ENCODE measurements around the gene MCEMP1. TPM values are rescaled to one million over a fixed set of nuclear protein-coding genes. Genes with fewer than 3 reads are reported as not detected.
"Not testable (repeated sequence)": the region's sequence is repeated elsewhere in the genome, so short reads cannot be mapped to it uniquely, and the experiment has no call there.

MCEMP1 gene
- total RNA-seq, 1 donor from 2014 or later: 0.72 TPM

DNA sequence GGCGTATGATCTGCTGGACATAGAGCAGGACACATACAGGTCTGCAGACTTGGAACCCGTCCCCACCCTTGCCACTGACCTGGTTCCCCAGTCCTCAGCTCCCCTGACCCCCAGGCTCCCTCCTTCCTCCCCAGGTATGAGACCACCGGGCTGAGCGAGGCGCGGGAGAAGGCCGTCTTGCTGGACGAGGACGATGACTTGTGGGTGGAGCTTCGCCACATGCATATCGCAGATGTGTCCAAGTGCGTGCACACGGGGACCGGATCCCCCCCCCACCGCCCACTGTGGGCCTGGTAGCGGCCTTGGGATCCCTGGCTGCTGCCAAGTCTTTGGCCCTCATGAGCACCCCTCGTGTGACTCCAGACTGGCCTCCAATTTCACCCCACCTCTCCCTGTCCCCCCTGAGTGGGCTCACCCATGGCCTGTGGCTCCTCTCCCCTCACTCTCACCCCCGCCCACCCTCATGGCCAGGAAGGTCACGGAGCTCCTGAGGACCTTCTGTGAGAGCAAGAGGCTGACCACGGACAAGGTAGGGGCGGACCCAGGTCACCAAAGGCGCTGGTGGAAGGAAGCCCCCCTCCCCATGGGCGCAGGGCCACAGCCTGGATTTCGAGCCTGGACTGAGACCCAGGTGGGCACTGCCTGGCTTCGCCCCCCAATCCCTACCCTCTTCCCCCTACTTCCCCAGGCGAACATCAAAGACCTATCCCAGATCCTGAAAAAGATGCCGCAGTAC lies 34.4 kb upstream of the MCEMP1 start:
- DNase-seq (no peak), ATAC-seq (no peak)
- intact Hi-C loops (cut with micrococcal nuclease): no loop called here

DNA sequence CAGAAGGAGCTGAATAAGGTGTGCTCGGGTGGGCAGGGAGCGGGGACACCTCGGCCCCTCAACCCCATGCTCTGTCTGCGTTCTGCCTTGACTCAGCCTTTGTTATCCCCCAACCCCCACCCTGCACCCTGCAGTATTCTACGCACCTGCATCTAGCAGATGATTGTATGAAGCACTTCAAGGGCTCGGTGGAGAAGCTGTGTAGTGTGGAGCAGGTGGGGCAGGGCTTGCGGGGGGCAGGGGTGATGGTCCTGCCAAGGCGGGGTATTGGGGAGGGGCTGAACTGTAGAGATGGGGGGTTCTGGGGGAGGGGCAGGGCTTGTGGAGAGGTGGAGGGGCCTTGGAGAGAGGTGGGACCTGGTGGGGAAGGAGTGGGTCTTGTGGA lies 33.9 kb upstream of the MCEMP1 start:
- ATAC-seq (no peak), DNase-seq (no peak)
- intact Hi-C loops (cut with micrococcal nuclease): no loop called here

DNA sequence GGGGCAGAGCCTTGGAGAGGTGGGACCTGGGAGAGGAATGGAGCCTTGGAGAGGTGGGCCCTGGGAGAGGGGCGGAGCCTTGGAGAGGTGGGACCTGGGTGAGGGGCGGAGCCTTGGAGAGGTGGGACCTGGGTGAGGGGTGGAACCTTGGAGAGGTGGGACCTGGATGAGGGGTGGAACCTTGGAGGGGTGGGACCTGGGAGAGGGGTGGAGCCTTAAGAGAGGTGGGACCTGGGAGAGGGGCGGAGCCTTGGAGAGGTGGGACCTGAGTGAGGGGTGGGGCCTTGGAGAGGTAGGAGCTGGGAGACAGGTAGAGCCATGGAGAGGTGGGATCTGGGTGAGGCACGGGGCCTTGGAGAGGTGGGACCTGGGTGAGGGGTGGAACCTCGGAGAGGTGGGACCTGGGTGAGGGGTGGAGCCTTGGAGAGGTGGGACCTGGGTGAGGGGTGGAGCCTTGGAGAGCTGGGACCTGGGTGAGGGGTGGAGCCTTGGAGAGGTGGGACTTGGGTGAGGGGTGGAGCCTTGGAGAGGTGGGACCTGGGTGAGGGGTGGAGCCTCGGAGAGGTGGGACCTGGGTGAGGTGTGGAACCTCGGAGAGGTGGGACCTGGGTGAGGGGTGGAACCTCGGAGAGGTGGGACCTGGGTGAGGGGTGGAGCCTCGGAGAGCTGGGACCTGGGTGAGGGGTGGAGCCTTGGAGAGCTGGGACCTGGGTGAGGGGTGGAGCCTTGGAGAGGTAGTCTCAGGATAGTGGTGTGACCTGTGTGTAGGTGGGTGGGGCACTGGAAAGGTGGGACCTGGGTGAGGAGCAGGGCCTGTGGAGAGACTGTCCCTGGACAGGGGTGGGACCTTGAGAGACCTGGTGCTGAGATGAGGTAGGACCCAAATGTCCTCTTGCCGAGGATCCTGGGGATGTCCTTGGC lies 33.0 kb upstream of the MCEMP1 start:
- DNase-seq; ATAC-seq; intact Hi-C loops (cut with micrococcal nuclease): not testable (repeated sequence)

DNA sequence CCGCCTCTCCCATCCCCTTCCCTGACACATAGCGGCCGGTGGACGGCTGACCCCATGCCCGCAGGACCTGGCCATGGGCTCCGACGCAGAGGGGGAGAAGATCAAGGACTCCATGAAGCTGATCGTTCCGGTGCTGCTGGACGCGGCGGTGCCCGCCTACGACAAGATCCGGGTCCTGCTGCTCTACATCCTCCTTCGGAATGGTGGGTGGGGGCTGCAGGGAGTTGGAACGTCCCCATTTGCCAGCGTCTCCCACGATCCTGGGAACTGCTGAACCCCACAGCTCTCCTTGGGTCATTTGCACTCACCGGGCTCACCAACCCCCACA lies 32.4 kb upstream of the MCEMP1 start:
- ATAC-seq: no peak
- DNase-seq: no peak

DNA sequence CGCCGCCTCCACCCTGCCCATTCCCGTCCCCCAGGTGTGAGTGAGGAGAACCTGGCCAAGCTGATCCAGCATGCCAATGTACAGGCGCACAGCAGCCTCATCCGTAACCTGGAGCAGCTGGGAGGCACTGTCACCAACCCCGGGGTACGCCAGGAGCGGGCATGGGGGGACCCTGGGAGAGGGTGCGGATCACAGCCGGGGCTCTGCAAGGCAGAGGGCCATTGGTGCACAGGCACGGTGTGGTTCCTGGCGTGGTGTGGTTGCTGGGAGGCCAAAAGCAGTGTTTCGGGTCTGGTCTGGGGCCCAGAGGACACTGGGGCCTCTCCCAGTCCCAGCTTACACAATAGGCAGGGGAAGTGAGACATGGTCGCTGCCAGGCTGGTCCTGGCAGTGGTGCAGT lies 31.7 kb upstream of the MCEMP1 start:
- no peak for DNase-seq
- intact Hi-C loops (cut with micrococcal nuclease): no loop called here
- ATAC-seq: no peak

More for the DNA sequence above, 32.4 kb upstream of the MCEMP1 start:
- intact Hi-C loops (cut with micrococcal nuclease): no loop called here

DNA sequence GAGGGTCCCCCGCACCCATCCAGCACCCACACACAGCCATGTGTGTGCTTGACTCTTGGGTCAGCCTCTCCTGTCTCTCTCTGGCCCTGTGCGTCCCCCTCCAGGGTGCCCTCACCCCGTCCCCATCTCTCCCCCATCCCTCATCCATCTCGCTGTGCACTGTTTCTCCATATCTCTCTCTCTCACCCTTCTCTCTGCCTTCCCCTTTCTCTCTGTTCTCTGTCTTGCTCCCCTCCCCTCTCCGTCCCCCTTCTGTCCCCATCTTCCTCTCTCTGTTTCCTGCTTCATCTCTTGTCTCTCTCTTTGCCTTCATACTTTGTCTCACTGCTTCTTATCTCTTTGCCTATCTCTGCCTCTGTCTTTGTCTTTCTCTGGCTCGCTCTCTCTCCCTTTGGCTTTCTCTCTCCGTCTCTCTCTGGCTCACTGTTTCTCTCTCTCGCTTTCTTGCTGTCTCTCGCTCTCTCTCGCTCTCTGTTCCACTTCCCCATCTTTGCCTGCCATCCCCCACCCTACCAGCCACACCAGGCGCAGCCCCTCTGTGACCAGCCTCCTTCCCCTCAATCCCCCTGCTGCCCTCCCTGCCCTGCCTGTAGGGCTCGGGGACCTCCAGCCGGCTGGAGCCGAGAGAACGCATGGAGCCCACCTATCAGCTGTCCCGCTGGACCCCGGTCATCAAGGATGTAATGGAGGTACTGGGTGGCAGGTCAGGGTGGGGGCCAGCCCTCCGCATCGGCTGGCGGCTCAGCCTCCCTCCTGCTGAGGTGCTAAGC lies 31.0 kb upstream of the MCEMP1 start:
- intact Hi-C loops (cut with micrococcal nuclease): no loop called here
- no peak for DNase-seq
- ATAC-seq: no peak

DNA sequence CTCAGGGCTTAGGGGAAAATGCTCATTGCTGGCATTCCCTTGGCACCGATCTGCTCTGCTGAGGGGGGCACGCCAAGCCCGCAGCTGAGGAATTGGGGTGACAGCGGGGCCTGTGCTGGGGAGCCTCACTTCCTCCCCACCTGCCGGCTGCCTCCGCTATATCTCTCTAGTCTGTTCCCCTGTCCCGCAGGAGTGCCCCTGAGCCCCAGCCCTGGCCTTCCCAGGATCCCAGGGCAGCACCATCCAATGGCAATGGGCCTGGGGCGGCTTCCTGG lies 30.5 kb upstream of the MCEMP1 start:
- ATAC-seq (no peak), DNase-seq (no peak)
- intact Hi-C loops (cut with micrococcal nuclease): no loop called here

DNA sequence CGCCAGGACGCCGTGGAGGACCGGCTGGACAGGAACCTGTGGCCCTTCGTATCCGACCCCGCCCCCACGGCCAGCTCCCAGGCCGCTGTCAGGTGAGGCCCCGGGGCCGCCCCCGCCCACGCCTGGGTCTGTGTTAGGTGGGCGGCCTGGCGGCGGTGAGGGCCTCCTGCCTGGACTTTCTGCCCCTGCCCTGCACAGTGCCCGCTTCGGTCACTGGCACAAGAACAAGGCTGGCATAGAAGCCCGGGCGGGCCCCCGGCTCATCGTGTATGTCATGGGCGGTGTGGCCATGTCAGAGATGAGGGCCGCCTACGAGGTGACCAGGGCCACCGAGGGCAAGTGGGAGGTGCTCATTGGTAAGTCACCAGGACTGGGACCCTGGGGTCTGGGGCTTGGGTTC lies 29.7 kb upstream of the MCEMP1 start:
- DNase-seq (no peak), ATAC-seq (no peak)
- intact Hi-C loops (cut with micrococcal nuclease): no loop called here

DNA sequence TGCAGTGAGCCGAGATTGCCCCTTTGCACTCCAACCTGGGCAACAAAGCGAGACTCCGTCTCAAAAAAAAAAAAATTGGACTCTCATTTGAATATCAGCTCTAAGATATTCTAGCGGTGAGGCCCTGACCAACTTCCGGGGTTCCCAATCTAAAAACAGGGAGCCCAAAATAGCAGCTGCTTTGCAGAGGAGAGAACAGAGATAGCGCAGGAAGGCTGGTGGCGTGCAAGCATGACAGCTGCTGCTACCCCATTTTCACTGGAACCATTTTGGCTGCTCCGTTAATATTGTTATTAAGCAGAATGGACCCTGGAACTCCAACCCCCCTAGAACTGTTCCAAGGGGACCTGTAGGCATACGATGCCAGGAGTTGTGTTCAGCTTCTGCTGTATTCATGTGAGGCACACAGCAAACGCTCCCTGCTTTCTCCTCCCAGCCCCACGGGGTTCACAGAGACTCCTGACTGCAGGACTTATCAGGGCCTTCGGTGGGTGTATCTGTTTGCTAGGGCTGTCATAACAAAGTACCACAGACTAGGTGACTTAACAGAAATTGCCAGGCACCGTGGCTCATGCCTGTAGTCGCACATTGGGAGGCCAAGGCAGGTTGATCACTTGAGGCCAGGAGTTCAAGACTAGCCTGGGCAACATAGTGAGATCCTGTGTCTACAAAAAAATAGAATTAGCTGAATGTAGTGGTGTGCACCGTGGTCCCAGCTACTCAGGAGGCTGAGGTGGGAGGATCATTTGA lies 28.4 kb upstream of the MCEMP1 start:
- DNase-seq (no peak), ATAC-seq (peak; percentile 43)
- intact Hi-C loops (cut with micrococcal nuclease): no loop called here

DNA sequence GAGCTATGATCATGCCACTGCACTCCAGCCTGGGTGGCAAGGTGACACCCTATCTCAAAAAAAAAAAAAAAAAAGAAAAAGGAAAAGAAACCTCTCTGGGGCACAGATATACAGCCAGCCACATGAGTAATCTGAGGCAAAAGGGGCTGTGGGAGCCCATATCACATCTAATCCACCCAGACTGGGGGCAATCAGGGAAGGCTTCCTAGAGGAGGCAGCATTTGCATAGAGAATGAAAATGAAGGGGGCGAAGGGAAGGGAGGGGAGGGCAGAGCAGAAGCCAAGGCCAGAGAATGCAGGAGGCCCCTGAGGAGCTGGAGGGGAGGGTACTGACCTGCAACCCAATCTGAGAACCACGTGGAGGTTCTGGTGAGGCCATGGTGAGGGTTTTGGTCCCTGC lies 26.7 kb upstream of the MCEMP1 start:
- DNase-seq (no peak), ATAC-seq (no peak)
- intact Hi-C loops (cut with micrococcal nuclease): no loop called here

DNA sequence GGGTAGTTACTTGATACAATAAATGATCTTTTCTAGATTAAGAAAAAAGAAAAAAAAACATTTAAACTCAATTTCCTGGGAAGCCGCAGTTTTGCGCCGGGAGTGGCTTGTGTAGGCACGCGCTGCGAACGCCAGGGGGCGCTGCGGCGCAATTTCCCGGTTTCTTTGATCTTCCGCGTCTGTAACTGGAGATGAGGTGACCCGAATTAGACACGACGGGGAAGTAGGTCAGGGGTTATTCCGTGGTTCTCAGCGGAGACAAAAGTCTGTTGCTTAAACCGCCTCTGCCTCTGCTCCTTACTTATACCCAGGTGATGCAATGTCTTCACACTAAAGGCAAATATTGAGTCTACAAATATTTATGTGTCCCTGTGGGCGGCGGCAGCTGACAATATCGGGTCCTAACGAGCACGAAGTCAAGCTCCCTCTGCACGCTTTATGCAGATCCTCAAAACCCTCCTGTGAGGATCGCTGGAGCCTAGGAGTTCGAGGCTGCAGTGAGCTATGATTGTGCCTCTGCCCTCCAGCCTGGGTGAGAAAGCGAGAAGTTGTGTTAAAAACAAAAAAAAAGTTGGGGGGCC lies 24.7 kb upstream of the MCEMP1 start:
- peak; percentile 84 for ATAC-seq
- intact Hi-C loops (cut with micrococcal nuclease): no loop called here
- peak; percentile 89 for DNase-seq

DNA sequence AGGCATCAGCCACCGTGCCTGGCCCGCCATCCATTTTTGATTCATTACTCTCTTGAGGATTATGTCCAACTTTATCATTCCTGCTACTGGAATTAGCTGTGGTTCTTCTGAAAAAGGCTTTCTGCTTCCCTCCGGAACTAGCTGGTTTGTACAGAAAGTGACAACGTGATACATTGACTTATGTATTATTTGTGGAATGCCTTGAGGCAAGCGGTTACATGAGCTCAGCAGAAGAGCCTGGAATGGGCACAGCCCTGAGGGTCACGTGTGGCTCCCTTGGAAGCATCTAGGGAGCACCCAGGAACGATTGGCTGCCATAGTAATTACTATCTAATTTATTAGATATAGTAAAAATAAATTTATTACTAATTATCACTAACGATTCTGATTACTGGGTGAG lies 22.5 kb upstream of the MCEMP1 start:
- DNase-seq: no peak
- intact Hi-C loops (cut with micrococcal nuclease): no loop called here
- no peak for ATAC-seq

DNA sequence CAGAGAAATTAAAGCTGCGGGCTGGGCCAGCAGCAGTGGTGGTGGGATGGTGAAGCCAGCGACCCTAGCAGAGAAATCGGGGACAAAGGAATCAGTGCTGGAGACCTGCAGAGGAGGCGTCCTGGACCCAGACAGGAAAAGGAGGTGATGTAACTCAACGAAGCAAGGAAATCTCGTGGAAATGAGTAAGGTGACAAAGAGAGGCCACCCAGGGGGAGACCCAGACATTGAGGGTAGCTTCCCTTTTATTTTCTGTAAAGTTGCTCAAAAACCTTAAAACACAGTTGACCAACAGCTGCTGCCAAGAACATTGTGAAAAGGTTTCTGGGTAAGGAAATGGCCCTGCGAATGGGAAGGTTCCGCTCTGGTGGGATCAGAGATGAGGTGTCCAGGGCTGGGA lies 21.3 kb upstream of the MCEMP1 start:
- ATAC-seq (no peak), DNase-seq (no peak)
- intact Hi-C loops (cut with micrococcal nuclease): no loop called here

DNA sequence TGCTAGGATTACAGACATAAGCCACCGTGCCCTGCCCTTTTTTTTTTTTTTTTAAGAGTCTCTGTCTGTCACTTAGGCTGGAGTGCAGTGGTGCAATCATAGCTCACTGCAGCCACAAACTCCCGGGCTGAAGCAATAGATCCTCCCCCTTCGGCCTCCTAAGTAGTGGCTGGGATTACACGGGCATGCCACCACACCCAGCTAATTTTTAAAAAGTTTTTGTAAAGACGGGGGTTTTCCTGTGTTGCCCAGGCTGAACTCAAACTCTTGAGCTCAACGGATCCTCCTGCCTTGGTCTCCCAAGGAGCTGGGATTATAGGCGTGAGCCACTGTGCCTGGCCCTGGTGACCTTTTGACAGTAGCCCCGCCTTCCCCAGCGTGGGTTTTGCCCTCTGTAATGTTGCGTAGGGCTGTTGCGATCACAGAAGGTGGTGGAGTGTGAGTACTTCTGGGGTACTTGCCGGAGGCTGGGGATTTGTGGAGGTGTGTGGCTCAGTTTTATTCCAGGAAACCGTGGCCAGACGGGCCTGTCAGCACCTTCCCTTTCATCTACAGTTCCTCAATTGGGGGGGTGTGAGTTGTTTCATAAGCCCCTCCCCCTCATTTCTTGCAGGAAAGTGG lies 19.6 kb upstream of the MCEMP1 start:
- DNase-seq (no peak), ATAC-seq (peak; percentile 59)
- intact Hi-C loops (cut with micrococcal nuclease): no loop called here

DNA sequence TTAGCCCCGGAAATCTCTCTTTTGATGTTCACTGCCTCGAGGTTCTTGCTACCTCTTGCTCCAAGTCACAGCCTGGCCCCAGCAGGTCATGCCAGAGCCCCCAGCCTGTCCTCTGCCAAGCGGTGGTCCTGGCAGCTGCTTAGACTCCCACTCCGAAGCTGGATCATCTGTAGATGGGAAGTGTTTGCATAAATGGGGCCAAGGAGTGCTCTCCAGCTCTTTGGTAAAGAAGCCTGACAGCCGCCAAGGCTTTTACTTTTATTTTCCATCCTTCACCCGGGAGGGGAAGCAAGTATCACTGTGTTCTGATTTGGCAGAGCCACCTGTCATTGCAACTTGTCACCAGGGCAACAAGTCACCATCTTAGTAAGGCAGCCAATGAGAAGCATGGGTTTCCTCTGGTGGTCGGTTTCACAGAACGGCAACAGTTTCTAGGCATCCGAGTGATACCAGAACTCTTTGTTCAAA lies 18.6 kb upstream of the MCEMP1 start:
- ATAC-seq (no peak), DNase-seq (no peak)
- intact Hi-C loops (cut with micrococcal nuclease): no loop called here

DNA sequence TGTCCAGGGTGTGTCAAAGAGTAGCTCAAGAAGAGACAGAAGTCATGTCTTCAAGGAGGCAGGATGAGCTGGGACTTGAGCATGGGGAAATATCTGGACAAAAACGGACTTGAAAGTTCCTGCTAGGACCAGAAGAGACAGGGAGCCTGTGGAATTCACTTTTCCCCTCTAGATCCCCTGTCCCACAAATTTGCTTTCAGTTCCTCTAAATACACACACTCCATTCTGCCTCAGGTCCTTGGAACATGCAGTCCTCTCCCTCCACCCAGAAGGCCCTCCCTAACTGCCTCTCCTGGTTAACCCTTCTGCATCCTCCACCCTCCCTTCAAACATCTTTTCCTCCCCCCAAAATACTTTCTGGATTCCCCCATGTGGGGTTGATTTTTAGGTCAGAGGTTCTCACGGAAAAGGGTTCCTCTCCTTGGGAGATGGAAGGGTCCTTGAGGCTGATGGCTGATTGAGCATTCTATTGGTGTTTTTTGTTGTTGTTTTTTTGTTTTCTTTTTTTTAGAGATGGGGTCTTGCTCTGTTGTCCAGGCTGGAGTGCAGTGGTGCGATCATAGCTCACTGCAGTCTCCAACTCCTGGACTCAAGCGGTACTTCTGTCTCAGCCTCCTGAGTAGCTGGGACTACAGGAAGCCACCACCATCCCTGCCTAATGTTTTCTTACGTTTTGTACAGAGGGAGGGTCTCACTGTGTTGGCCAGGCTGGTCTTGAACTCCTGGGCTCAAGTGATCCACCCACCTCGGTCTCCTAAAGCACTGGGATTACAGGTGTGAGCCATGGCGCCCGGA lies 14.9 kb upstream of the MCEMP1 start:
- intact Hi-C loops (cut with micrococcal nuclease): no loop called here
- DNase-seq (no peak), ATAC-seq (no peak)

DNA sequence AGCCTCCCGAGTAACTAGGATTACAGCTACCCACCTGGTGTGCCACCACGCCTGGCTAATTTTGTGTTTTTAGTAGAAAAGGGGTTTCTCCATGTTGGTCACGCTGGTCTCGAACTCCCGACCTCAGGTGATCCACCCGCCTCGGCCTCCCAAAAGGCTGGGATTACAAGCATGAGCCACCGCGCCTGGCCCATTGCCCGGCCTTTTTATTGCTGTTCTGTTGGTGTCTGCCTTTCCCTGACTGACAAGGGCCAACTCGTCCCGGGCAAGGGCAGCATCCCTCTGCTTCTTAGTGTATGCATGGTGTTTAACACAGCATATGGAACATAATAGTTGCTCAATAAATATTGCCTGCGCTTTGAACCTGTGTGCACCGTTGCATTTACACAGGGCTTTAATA lies 14.2 kb upstream of the MCEMP1 start:
- intact Hi-C loops (cut with micrococcal nuclease): no loop called here
- ATAC-seq (no peak), DNase-seq (no peak)

DNA sequence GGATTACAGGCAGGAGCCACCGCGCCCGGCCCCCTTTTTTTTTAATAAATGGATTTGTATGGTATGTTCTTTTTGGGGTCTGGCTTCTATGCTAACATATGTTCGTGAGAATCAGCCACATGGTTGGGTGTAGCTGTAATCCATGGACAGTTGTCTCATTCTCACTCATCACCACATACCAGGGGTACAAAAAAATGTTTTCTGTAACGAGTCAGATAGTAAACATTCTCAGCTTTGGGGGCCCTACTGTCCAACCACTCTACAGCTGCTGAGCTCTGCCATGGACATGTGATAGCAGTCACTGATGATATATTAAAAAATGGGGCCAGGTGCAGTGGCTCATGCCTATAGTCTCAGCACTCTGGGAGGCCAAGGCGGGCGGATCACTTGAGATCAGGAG lies 13.2 kb upstream of the MCEMP1 start:
- ATAC-seq (no peak), DNase-seq (no peak)
- intact Hi-C loops (cut with micrococcal nuclease): no loop called here
